AG10803 (cell line): ENCODE results near the gene BNC2.

Source experiments
- DNase-seq: peaks from one replicate; pipeline ENCODE4 v3.0.0; 2010; ENCODE audit warnings: low read depth
- H3K4me3 ChIP-seq: 2 replicates; pipeline ENCODE4 v1.5.1; 2011; ENCODE audit warnings: mild to moderate bottlenecking, low read length, control low read depth
- CTCF ChIP-seq: conservative IDR thresholded peaks from 2 replicates; pipeline ENCODE4 v1.5.1; 2011; ENCODE audit warnings: mild to moderate bottlenecking, low read length, control low read depth, inconsistent platforms

Gene BNC2

GRCh38 chr9:16433494-16433893 lies 437.0 kb downstream of the BNC2 start:
- TF ChIP-seq CTCF: no peak
- no peak for DNase-seq

GRCh38 chr9:16431666-16432392 lies 438.6 kb downstream of the BNC2 start:
- no peak for DNase-seq
- H3K4me3 ChIP-seq: no peak overlapping the region
- TF ChIP-seq CTCF: no peak

More at GRCh38 chr9:16433494-16433893, 437.0 kb downstream of the BNC2 start:
- H3K4me3 ChIP-seq: no peak overlapping the region

- no peak for TF ChIP-seq CTCF
- no peak for DNase-seq
Observed at GRCh38 chr9:16429671-16430070, 440.8 kb downstream of the BNC2 start.

GRCh38 chr9:16427873-16428427 lies 442.5 kb downstream of the BNC2 start:
- H3K4me3 ChIP-seq: no peak overlapping the region
- no peak for TF ChIP-seq CTCF
- no peak for DNase-seq

More at GRCh38 chr9:16429671-16430070, 440.8 kb downstream of the BNC2 start:
- H3K4me3 ChIP-seq: no peak overlapping the region

GRCh38 chr9:16426716-16427115 lies 443.8 kb downstream of the BNC2 start:
- no peak for TF ChIP-seq CTCF
- no peak for DNase-seq
- H3K4me3 ChIP-seq: no peak overlapping the region

- no peak for TF ChIP-seq CTCF
- DNase-seq: peak; percentile 77
- H3K4me3 ChIP-seq: no peak overlapping the region
Observed at GRCh38 chr9:16425562-16426231, 444.8 kb downstream of the BNC2 start.
